Spinal cord (tissue), 10 donors: ENCODE data around the gene NPR1. TPM values are rescaled to one million over a fixed set of nuclear protein-coding genes. Genes with fewer than 3 reads are reported as not detected.
"Not testable (repeated sequence)": the region's sequence is repeated elsewhere in the genome, so short reads cannot be mapped to it uniquely, and the experiment has no call there.

Experiments used
- DNase-seq, 6 donors: peaks; one replicate each; pipeline versions ENCODE4 v3.0.0 to v3.0.0-alpha.2; 2013 to 2015; ENCODE audit warnings: low spot score in 6 of 6, low read depth in 4 of 6
- H3K27ac ChIP-seq: one replicate; pipeline ENCODE4 v1.5.1; 2013; ENCODE audit warnings: low read depth, low read length, control low read depth
- H3K27me3 ChIP-seq: one replicate; pipeline ENCODE4 v1.6.1; 2013; ENCODE audit warnings: low read length; ENCODE audit not compliant: control insufficient read depth, insufficient read depth
- H3K36me3 ChIP-seq: one replicate; pipeline ENCODE4 v1.6.1; 2013; ENCODE audit warnings: low read length; ENCODE audit not compliant: control insufficient read depth, insufficient read depth
- H3K4me1 ChIP-seq: one replicate; pipeline ENCODE4 v1.6.1; 2013; ENCODE audit warnings: low read length; ENCODE audit not compliant: control insufficient read depth, insufficient read depth
- H3K4me3 ChIP-seq: one replicate; pipeline ENCODE4 v1.5.1; 2013; ENCODE audit warnings: low read depth, low read length, control low read depth
- H3K9me3 ChIP-seq: one replicate; pipeline ENCODE4 v1.6.1; 2013; ENCODE audit warnings: low read length; ENCODE audit not compliant: control insufficient read depth, insufficient read depth
- WGBS: methylation state at CpG from one replicate; pipeline ENCODE4 v1.1.5; 2013; ENCODE audit warnings: missing lambda C conversion rate; ENCODE audit not compliant: insufficient coverage; 5-methylcytosine and 5-hydroxymethylcytosine counted together
- polyA plus RNA-seq, 2 donors: library from polyadenylated mRNA; unstranded; fragments of 120-200 nt; gene quantifications; one replicate each; pipeline ENCODE4 v1.2.1, GENCODE V29; 2013; ENCODE audit not compliant: insufficient read length in 2 of 2
- total RNA-seq, 2 donors: library from RNA; depleted of rRNA in 1 of 2; stranded (reverse); fragments of 120-200 nt in 1 of 2; fragments of >200 nt in 1 of 2; gene quantifications; one replicate each; pipeline versions ENCODE4 v1.2.3 to v1.2.4, GENCODE V29; 2013 to 2014
- donor health status: healthy.

Gene NPR1
- total and polyA plus RNA-seq, 4 donors, result 1.6 to 6.3 (median 2.4) TPM

DNA sequence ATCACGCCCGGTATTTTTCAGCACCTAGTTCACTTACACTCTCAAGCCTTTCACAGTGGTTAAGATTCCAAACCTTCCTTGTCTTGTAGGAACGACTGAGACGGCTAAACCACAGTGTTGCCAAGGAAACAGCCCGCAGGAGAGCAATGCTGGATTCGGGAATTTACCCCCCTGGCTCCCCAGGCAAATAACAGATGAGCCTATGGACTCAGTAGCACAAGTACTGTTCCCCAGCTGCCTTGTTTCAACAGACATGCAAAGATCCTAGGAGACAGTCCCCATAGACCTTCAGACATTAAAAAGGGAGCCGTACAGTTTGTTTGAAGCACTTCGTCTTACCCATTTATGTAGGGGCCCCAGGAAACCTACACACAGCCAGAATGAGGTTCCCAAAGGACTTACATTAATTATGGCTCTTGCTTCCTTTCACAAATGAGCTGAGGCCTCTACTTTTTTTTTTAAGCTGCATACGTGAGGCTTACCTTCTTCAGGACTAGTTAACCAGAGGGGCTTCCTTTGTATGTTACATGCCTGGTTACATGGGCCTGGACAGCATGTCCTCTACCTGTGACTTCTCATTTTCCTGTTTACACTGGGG, 17.3 kb upstream of the NPR1 start:
- H3K4me3 ChIP-seq, result no peak overlapping the region
- H3K27ac ChIP-seq, result no peak overlapping the region
- H3K27me3 ChIP-seq, result no peaks in the 10 kb centered on the region
- no peaks in the 10 kb centered on the region for H3K9me3 ChIP-seq
- DNase-seq, result peak in 1 of 6 donors; percentile 63
- H3K36me3 ChIP-seq, result peaks cover 51% of the 10 kb centered on the region
- WGBS, result 35% methylated on average over 5 of the region's 9 CpGs
- peaks cover 14% of the 10 kb centered on the region for H3K4me1 ChIP-seq

DNA sequence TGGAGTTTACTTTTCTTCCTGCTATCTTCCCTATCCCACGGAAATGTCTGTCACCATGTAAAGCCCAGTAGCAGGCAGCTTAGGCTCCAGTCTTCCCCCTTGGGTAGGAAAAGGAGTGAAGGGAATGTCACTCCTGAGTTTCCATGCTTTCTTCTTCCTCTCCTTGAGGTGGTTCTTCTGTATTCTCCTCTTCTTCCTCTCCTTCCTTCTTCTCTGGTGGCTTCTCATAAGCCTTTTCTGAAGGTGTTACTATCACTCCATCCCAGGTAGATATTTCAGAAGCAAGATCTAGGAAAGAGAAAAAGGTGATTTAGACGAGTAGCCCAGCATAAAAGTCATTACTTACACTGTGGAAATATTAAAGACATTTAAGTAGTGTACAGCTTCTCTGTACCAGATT, 16.2 kb upstream of the NPR1 start:
- H3K4me1 ChIP-seq, result peaks cover 14% of the 10 kb centered on the region

DNA sequence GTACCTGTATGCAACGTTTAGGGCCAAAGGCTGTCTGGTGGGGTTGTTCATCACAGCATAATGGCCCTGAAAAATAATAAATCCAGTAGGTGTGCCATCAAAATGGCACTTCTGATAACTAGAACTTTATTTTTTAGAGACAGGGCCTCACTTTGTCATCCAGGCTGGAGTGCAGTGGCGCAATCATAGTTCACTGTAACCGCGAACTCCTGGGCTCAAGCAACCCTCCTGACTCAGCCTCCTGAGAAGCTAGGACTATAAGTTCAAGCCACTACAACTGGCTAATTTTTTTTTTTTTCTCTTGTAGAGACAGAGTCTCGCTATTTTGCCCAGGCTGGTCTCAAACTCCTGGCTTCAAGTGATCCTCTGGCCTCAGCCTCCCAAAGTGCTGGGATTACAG, 15.3 kb upstream of the NPR1 start:
- H3K36me3 ChIP-seq, result peaks cover 67% of the 10 kb centered on the region
- WGBS, result 93% methylated on average over 4 of the region's 5 CpGs
- no peak for DNase-seq
- H3K4me1 ChIP-seq, result peaks cover 10% of the 10 kb centered on the region
- H3K4me3 ChIP-seq, result no peak overlapping the region
- no peaks in the 10 kb centered on the region for H3K9me3 ChIP-seq
- no peak overlapping the region for H3K27ac ChIP-seq
- H3K27me3 ChIP-seq, result no peaks in the 10 kb centered on the region

More for the DNA sequence above, 16.2 kb upstream of the NPR1 start:
- H3K27me3 ChIP-seq, result no peaks in the 10 kb centered on the region
- no CpG with 5 or more reads among the region's 2 CpGs for WGBS
- peaks cover 62% of the 10 kb centered on the region for H3K36me3 ChIP-seq
- H3K27ac ChIP-seq, result no peak overlapping the region
- no peaks in the 10 kb centered on the region for H3K9me3 ChIP-seq
- no peak overlapping the region for H3K4me3 ChIP-seq
- DNase-seq, result no peak

DNA sequence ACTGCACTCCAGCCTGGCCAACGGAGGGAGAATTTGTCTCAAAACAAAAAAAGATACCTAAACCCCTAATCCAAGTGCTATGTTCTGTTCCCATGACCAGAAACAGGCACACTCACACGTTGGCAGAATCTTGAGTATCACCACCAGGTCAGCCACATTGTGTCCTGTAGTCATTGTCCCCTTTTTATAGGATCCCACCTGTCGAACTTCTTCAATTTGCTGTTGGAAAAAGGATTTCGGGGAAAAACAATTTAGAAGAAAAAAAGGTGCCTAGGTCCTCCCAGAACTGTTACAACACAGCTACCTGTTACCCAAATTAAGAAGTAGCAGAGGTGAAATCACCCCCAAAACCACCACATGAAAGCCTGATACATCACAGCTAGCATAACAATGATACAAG, 11.0 kb upstream of the NPR1 start:
- Histone ChIP-seq H3K27me3 (no peaks in the 10 kb centered on the region), H3K4me1 (peaks cover 22% of the 10 kb centered on the region), H3K4me3 (no peak overlapping the region), H3K27ac (no peak overlapping the region), H3K9me3 (no peaks in the 10 kb centered on the region), H3K36me3 (peaks cover 60% of the 10 kb centered on the region)
- 80% methylated on average over 2 of the region's 4 CpGs for WGBS
- DNase-seq, result no peak

DNA sequence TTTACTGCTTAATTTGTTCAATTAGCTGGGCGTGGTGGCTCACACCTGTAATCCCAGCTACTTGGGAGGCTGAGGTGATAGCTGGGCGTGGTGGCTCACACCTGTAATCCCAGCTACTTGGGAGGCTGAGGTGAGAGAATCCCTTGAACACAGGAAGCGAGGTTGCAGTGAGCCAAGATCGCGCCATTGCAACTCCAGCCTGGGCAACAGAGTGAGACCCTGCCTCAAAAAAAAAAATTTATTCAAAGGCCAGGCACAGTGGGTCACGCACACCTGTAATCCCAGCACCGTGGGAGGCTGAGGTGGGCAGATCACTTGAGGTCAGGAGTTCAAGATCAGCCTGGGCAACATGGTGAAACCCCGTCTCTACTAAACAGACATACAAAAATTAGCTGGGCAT, 9.8 kb upstream of the NPR1 start:
- H3K27me3 ChIP-seq, H3K4me3 ChIP-seq, H3K27ac ChIP-seq, H3K9me3 ChIP-seq, DNase-seq: not testable (repeated sequence)
- peaks cover 22% of the 10 kb centered on the region for H3K4me1 ChIP-seq
- H3K36me3 ChIP-seq, result peaks cover 52% of the 10 kb centered on the region
- WGBS, result 95% methylated on average over 7 of the region's 8 CpGs

DNA sequence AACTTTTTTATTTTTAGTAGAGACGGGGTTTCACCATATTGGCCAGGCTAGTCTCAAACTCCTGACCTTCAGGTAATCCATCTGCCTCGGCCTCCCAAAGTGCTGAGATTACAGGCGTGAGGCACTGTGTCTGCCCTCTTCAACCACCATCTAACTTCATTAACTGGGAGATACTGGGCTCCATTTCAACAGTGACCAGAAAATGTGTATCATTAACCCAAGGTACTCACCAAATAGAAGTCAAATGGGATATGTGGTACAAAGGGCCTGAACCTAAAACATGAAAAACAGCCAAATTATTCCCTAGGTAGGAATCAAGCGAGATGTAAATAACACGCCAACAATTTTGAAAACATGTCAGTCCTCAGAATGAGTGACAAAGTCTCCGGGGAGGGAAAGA, 8.9 kb upstream of the NPR1 start:
- 62% methylated on average over 2 of the region's 6 CpGs for WGBS
- peak overlapping the region; percentile 96 for H3K4me3 ChIP-seq
- peaks cover 22% of the 10 kb centered on the region for H3K4me1 ChIP-seq
- no peak overlapping the region for H3K27ac ChIP-seq
- peaks cover 43% of the 10 kb centered on the region for H3K36me3 ChIP-seq
- no peak for DNase-seq
- no peaks in the 10 kb centered on the region for H3K9me3 ChIP-seq
- H3K27me3 ChIP-seq, result no peaks in the 10 kb centered on the region

DNA sequence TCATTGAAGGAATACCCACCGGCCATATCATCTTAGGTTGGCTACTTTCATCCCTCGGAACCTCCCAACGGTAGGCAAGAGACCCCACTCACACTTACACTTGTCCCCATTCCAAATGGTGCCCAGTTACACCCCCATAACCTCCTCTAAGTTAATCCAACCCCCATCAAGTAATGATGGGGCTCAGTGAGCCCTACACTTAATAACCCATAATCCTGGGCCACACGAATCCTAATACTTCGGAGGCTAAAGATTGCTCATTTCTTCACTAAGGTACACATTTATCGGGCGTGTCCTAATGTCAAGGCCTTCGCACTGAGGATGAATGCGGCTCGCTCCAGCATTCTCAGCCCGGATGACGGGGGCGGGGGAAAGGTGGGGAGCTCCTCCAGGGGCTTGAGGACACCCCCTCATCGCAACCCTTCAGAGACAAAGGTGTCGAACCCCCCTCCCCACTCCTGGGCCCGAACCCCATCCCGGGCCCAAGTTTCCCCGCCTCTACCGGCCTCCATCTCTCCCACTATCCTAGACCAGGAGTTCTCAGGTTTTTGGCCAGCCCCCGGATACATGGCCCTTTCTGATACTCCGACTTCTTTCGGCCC, 8.1 kb upstream of the NPR1 start:
- Histone ChIP-seq H3K36me3 (peaks cover 39% of the 10 kb centered on the region), H3K4me1 (peaks cover 22% of the 10 kb centered on the region), H3K27me3 (no peaks in the 10 kb centered on the region), H3K9me3 (no peaks in the 10 kb centered on the region), H3K27ac (peak overlapping the region; percentile 80), H3K4me3 (peak overlapping the region; percentile 96)
- no peak for DNase-seq
- WGBS, result 2% methylated on average over 22 of the region's 22 CpGs

DNA sequence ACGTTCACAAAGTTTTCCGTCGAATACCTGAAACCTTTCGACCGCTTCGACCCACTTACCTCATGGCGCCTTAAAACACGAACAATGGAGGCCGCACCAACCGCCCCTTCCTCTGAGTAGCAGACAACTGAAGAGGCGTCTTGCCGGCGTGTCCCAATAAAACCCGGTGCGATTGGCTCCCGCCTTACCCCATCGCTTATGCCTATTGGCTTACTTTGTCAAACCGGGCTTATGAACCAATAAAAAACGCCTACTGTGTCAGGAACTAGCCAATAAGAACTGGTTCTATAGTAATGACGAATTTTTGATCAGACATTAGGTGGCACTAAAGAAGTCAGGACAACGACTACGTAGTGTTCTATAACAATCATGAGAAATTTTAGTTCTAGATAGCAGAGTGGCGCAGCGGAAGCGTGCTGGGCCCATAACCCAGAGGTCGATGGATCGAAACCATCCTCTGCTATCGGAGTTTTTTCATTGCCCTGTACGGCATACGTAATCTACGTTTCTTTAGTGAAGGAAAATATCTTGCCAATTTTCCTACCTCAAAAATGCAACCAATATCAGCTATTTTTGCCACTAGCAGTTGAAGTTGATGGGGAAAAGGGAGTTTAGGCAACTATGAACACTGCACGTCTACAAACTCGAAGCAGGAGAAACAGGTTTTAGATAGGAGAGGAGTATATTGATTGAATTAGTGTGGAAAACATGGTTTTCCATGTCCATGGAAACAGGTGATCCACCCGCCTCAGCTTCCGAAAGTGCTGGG, 7.4 kb upstream of the NPR1 start, which contains the start of gene ILF2:
Gene ILF2 (minus strand): TSS at position 135 of the 769 bp plus-strand sequence. CDS start 71 bp downstream, at position 64.
- peaks cover 32% of the 10 kb centered on the region for H3K36me3 ChIP-seq
- peak; percentile 96 to 100 (median 98) for DNase-seq
- 0% methylated on average over 20 of the region's 35 CpGs for WGBS
- H3K9me3 ChIP-seq, result no peaks in the 10 kb centered on the region
- peak within 1 kb of the TSS; percentile 96 for H3K4me3 ChIP-seq
- H3K4me1 ChIP-seq, result peaks cover 22% of the 10 kb centered on the region
- peak within 1 kb of the TSS; percentile 85 for H3K27ac ChIP-seq
- H3K27me3 ChIP-seq, result no peaks in the 10 kb centered on the region

DNA sequence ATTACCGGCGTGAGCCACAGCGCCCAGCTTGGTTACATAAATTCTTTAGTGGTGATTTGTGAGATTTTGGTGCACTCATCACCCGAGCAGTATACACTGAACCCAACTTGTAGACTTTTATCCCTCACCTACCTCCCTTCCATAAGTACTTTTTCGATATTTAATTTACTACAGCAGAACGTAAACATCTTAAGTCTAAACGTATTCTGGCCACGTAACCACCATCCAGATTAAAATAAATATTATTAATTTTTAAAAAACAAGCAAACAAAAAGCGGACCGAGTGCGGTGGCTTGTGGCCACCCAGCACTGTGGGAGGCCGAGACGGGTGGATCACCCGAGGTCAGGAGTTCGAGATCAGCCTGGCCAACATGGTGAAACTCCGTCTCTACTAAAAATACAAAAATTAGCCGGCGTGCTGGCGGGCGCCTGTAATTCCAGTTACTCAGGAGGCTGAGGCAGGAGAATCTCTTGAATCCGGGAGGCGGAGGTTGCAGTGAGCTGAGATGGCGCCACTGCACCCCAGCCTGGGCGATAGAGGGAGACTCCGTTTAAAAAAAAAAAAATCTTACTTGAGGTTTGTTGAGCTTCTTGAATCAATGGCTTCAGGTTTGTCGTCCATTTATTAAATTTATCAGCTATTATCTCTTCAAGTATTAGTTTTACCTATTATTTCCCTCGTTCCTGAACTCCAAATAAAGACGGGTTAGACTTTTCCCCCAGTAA, 6.7 kb upstream of the NPR1 start:
- not testable (repeated sequence) for H3K27me3 ChIP-seq, H3K9me3 ChIP-seq, DNase-seq
- H3K36me3 ChIP-seq, result peaks cover 24% of the 10 kb centered on the region
- 18% methylated on average over 12 of the region's 28 CpGs for WGBS
- H3K4me3 ChIP-seq, result peak overlapping the region; percentile 96
- H3K4me1 ChIP-seq, result peaks cover 22% of the 10 kb centered on the region
- peak overlapping the region; percentile 85 for H3K27ac ChIP-seq
